Stimulated activated CD4-positive, alpha-beta T cell treated with anti-CD3 and anti-CD28 coated beads, Interleukin-15, amount 100 ng/mL, for 24 hours (primary cell): Measurements from ENCODE around the gene LIN7A.

Source experiments
- DNase-seq: peaks from one replicate; pipeline ENCODE4 v3.0.0-alpha.2; 2020

Gene LIN7A

DNA sequence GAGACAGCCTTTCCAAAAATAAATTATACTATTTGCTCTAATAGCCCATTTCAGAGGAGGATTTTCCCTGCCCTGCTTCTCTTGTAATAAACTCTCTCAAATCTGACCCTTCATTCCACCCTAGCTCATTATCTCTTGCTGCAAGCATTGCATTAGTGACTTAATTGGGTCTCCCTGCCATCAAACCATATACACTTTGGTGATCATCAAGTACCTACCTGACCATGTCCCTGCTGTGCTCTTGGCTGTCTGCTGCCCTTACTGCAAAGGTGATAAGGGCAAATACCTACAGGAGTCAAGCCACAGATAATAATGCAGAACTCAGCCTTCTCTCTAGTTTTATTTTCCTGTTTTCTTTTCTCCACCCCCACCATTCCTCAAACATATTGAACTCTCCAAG lies 88.4 kb downstream of the LIN7A start:
- no peak for DNase-seq

DNA sequence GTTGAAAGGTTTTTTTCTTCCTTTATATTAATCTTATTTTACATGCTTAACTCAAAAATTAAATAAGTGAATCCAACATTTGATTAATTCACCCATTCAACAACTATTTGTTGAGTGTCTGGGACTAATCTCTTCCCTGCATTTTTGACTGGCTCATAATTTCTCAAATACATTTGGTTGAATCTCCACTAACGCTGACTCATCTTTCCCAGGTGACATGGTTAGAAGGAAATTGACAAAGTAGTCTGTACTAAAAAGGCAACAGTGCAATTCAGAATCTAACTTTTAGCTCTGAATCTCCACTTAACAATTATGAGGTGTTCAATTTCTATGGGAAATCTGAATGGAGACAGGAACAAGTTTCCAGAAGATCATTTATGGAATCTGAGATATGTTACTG lies 88.9 kb downstream of the LIN7A start:
- DNase-seq = no peak

DNA sequence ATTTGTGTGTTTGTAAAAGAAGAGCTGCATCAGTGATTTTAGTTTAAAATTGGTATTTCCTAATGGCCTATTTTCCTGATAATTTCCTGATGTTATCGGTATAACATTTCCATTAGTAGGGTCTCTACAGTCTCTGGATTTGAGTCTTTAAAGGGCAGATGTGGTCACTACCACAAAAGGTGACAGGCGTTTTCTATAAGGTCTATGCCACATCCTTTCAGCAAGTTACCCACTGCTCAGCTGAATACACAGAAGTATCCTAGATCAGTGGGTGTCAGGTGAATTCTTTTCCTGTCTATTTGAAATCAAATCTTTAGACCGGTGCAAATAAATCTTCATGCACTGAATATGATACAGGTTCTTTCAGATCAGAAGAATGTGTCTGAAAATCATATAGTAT lies 90.2 kb downstream of the LIN7A start:
- no peak for DNase-seq

DNA sequence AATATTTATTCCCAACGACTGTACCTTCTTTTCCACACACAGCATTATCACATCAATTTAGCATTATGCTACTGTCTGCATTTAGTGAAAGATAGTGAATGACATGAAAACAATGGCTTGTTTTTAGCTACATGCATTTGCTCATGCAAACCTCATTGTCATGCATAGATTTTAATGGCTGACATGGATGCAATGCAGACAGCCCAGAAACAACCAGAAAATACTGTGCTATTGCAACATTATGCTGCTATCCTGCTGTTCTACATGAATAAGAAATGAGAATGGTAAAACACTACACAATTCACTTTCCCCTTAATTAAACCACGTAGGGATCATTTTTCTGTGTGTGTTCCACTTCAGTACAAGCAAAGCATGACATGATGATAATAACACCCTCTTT lies 90.8 kb downstream of the LIN7A start:
- no peak for DNase-seq

DNA sequence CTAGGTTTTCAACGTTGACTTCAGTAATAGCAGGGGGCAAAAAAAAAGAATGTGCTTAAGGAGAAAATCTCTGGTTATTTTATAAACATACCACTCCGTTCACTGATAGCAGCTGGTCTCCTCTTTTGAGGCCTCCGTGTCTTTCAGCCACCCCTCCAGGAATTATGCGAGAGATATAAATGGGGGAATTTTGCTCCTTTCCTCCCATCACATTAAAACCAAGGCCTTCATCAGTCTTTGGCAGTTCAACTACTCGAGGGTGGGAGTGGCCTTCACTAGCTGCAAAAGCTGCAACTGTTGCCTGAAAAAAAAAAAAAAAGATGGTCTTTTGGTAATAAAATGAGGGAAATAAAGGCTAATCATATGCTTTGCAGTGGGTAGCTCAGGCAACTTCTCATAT lies 92.1 kb downstream of the LIN7A start:
- no peak for DNase-seq

DNA sequence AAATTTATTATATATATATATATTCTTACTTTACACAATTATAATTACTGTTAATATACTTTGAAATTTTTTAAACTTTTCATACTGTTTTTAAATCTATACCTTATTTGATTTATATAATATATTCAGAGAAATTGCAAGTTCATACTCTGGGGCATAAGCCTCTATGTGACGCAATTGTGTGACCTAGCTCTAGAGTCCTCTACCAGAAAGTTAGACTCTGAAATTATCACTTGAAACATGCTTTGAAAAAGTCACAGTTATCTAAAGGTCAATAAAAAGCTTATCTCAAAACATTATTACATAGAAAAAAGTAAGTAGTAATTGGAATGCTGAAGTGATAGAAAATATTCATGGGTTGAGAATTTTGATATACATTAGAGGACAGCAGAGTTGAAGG lies 93.8 kb downstream of the LIN7A start:
- no peak for DNase-seq

DNA sequence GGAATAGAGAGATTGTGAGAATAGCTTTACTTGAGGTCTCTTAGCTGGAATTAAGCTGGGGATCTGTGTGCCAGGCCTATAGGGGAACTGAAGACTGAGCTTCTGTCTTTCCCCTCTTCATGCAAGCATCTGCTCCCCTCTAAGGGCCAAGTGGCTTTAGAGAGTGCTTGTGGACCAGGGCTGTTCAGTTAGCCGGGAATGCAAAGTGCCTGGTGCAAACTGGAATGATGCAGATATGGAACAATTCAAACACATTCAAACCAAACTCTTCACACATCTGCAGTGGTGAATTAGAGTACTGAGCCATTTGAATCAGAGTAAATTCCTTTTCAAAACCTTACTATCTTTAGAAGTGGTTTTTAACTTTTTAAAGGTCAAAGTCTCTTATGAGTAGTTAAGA lies 99.0 kb downstream of the LIN7A start:
- DNase-seq = no peak

DNA sequence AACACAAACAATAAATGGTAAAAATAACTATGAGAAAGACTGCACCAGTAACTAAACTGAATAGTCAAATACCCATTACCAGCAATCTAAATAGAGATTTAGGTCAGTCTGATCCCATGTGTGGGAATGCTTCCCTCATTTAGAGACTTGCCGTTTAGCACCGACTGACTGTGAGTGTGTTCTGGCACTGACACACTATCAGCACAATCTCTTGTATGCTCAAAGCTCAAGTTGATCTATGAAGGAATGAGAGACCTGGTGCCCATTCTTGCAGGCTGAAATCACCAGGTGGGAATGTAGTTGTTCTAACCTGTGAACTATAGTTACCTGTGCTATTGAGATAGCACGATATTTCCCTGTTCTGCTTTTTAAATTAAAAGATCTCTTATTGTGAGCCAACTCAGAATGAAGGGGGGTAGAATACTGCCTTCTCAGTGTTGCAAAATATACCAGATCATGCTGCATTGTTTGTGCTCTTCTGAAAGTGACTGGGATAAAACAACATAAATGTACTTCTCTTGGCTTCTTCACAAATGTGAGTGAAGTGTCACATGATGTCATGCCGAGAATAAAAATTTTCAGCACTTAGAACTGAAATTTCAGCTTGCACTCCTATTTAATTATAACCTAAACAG lies 99.6 kb downstream of the LIN7A start:
- no peak for DNase-seq

DNA sequence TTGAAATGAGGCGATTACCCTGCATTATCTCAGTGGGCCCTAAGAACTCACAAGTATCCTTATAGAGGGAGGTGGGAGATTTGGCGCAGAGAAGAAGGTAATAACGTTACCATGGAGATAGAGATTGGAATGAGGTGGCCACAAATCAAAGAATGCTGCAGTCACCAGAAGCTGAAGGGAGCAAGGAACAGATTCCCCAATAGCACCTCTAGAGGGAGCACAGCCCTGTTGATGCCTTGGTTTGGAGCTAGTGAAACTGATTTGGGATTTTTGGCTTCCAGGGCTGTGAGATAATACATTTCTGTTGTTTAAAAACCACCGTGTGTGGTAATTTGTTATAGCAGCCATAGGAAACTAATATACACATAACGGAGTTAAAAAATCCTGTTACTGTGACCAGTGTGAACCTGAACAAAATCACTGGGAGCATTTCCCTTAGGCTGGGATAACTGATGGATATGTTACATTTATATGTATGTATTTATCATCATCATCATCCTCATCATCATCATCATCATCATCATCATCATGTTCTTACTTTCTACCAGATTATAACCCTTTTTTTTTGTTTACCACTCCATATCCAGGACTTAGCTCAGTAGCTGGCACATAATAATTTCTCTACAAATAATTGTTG lies 100.3 kb downstream of the LIN7A start:
- DNase-seq = no peak

DNA sequence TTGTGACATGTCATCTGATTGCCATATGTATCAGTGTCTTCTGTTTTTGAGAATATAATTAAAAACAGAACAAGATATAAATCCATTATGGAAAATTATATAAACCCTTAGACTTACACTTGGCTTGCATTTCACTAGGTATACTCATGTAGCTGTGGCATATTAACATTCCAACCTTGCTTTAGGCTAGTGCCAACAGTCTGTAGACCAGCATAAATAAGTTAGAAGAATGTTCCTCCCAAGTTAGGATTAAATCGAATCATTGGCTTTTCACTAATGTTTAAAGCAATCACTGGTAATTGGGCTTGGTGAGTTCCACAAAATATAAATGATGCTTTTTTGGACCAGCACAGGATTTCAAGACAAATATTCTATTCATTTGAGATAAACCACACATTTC lies 103.0 kb downstream of the LIN7A start:
- DNase-seq = no peak

DNA sequence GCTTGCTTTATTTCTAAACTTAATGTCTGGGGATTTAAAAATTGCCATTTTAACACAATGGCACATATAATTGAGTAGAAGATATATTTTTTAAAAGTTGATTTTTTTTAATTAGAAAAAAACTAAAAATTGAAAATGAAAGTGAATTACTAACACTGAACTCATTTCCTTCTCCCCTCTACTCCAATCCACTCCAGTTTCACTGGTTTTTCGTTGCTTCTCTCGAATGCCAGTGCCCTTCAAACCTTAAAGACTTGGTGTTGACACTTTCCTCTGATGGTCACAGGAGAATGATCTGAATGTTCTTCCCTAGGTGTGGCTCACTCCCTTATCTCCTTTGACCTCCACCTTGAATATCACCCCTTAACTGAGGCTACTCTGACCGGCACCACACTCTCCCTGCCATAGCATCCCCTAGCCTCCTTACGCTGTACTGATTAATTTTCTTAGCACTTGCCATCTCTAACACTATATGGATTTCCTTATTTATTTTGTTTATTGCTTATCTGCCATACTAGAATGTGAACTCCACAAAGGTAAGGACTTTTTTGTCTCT lies 107.1 kb downstream of the LIN7A start:
- DNase-seq = no peak

DNA sequence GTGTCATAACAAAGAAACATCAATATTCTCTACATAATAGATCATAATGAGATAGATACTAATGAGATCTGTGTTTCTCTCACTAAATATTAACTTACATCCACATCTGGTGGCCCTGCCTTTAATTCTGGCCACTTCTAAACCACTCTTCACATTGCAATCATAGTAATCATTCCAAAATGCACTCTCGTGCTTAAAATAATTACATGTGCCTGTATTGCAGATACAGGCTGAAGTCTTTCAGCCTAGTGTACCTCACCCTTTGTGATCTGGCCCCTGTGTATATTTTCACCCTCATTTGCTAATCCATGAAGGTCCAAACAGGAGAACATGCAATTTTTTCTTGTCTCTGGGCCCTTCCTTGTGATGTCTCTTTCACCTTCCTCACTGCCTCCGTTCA lies 108.0 kb downstream of the LIN7A start:
- no peak for DNase-seq

DNA sequence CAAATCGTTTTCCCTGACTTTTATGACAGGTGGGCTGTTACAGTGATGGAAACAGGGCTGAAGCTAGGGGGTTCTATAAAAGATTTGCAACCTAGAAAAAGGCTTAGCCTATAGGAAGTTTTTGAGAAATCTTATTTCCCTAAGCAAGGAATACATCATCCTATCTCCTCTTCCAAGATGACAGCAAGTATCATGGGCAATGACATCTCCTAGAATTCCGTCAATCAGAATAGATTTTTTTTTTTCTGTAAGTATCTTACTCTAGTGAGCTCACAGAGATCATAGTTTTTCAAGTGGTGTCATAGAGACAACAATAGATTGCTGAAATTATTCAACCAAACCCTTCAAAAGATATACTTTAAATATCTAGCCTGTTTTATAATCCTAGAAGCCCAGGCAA lies 112.2 kb downstream of the LIN7A start:
- DNase-seq = no peak

DNA sequence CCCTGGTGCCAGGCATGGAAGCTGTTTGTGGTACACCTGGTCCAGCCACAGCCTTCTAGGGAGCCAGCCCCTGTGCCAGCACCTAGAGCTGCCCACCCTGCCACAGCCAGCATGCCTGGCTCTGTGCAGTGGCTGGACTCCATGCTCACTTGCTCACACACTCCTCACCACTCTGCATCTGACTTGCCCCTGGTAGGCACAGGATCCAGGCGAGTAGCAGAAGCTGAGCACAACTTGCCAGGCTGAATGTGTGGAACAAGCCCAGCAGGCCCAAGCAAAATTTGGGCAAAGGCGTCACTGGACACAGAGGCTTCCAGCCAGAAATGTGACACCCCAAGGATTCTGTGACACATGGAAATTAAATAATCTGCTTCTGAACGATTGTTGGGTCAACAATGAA lies 114.3 kb downstream of the LIN7A start:
- DNase-seq = no peak

DNA sequence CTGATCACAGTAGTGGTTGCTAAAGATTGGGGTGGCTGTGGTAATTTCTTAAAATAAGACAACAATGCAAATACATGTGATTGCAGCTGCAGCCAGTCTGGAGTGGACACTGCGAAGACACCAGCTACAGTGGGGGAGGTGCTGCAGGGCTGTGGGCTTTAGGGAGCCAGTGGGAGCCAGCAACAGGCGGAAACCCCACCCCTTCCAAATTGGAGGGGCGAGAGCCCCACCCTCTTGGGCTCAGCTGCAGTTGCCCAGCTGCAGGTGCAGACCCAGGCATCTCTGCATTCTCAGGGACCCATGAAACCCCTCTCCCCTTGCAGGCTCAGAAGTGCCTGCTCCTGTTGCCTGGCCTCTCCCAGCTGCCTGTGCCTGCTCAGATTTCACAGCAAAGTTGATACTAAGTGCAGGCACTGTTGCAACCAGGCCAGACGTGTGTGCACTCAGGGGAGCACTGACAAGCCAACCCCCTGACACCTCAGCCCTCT lies 116.2 kb downstream of the LIN7A start:
- DNase-seq = no peak

DNA sequence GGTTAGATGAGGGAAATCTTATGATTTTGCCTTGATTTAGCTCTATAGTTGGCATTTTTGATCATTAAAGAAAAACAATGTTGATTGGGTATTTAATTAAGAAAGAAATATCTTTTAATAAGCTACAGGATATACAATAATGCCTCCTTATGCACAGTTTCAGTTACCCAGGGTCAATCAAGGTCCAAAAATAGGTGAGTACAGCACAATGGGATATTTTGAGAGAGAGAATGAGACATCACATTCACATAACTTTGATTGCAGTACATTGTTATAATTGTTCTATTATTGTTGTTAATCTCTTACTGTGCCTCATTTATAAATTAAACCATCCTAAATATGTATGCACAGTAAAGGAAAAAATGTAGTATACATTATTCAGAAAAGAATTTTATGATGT lies 118.9 kb downstream of the LIN7A start:
- DNase-seq = no peak

DNA sequence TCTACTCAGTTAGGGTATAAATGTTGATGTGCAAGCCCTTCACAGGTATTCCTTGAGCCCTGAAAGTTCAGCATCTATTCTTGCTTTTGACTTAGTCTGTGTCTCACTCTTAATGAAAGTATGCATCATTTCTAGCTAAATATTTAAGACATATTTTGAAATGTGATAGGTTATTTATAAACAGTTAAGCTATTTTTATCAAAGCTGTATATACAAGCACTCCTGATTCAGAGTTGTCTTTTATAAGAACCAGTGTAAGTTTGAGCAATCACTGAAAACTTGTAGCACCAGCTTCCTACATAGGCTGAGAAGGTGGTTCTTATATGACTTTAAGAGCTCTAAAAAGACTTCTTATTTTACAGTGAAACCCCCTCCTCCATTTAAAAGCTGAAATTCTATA lies 122.4 kb downstream of the LIN7A start:
- DNase-seq = no peak

DNA sequence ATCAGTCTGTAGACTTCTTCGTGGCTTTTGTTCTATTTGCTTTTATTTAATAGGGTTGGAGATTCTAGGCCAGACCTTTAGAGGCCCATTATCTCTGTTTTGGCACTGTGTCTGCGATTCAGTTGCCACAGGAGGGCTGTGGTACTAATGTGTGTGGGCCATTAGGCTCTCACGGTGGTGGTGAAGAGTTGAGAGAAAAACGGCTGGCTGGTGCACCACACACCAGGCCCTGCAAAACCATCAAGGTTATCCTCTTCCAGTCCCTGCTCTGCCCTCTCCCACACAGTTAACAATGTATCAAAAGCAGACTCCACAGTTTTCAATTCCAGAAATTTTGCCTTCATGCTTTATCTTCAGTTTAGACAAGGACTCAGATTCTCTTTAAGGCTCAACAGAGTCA lies 123.3 kb downstream of the LIN7A start:
- DNase-seq = no peak

DNA sequence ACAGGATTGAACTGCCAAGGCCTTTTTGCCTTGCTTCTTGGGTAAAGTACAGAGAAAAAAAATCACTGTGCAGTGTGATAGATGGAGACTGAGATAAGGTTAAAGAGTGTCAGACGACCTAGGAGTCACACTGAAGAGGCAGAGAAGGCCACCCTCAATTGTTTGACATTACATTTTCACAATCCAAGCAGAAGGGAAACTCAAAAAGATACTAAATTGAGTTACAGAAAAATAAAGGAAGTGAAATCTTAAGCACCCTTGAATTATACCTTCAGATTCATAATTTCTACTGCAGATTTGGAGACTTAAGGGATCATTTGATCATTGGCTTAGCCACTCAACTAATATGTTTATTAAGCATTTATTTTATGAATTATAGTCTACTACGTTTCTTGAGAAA lies 123.9 kb downstream of the LIN7A start:
- no peak for DNase-seq

DNA sequence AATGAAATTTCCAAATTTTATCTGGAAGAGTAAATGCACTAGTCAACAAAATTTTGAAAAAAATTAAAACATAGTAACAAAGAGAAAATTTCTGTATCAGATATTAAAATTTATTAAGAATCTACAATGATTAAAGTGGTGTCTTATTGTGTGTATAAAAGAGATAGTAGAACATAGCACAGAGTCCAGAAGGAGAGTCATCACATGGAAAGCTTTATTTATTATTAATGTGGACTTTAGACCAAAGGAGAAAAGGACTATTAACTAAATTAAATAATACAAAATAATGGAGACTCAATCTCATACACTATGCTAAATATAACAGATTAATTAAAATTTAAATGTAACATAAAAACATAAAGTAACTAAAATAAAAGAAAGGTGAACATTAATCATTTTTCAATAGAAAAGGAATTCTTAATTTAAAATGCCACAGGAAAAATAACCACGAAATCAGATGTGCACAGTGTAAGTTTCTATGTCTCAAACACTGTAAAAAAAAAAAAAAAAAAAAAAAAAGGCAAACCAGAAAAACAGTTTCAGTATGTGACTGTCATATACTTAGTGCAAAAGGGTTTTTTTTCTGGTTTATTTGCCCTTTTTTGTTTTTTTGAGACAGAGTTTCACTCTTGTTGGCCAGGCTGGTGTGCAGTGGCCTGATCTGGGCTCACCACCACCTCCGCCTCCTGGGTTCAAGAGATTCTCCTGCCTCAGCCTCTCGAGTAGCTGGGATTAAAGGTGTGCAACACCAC lies 125.6 kb downstream of the LIN7A start:
- no peak for DNase-seq

DNA sequence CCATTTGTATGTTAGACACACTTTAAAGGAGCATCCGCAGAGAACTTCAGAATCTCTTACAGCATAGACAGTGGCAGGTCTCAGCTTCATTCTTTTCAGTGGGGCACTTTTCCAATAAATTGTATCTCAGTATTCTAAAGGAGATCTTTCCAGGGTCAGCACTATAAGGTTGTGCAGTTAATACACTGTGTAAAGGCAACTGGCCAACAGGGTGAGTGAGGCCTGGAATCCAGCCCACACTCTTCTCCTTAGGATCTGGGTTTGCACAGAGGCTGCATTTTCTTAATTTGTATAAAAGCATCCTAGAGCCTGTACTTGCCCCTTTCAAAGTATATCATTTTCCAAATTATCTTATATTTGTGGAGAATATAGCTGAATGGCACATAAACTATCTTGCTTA lies 126.9 kb downstream of the LIN7A start:
- no peak for DNase-seq

DNA sequence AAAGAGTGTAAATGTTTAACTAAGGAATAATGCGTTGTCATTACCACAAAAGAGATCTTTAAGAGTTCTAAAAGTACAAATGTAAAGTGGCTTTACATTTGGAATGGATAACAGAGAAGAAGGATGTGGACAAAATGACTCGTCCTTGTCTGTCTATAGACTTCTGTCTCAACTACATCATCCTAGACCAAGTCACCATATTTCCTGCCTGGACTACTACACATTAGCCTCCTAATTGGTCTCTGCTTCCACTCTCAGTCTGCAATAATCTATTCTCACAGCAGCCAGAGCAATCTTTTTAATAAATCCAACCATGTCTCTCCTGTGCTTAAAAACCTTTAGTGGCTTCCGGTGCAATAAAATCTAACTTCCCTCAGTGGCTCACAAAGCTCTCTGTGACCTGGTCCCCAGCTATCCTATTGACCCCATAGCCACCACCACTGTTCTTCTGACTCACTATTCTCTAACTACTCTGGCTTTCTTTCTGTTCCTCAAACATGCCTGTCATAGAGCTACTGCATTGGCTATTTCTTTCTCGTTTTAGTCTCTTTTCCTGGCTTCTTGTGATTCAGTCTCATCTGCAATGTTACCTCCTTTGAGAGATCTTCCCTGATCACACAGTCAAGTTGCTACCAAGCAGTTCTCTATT lies 130.0 kb downstream of the LIN7A start:
- DNase-seq = no peak

DNA sequence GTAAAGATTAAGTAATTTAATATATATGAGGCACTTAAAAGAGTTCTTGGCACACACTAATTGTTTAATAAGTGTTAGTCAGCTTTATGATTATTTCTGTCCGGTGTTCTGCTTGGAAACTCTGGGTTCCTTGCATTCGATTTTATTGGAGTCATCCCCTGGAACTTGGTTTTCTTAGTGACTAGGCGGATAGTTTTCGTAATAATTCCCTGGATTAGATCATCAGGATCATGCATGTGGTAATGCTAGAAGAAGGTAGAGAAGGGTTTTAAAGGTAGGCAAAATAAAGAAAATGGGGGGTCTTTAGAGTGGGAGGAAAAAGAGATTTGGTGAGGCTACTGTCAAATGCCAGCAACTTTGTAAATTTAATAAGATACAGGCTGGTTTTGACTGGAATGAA lies 132.6 kb downstream of the LIN7A start:
- no peak for DNase-seq
